Stimulated activated CD4-positive, alpha-beta T cell treated with anti-CD3 and anti-CD28 coated beads, TNF-alpha, amount 100 ng/mL, for 4 hours (primary cell): Measurements from ENCODE around the gene POP4.
"Not testable (repeated sequence)": the region's sequence is repeated elsewhere in the genome, so short reads cannot be mapped to it uniquely, and the experiment has no call there.

Source experiments
- DNase-seq, 3 experiments: peaks; one replicate each; pipeline ENCODE4 v3.0.0-alpha.2; 2020; ENCODE audit warnings: low read depth in 3 of 3

POP4 gene

GRCh38 chr19:29610574-29611271 is 4.6 kb downstream of the POP4 start:
- DNase-seq: peak; percentile 64 to 76 (median 75)

GRCh38 chr19:29612121-29612520 is 6.0 kb downstream of the POP4 start:
- DNase-seq: no peak

- no peak for DNase-seq
Measured at GRCh38 chr19:29612801-29613595, 6.9 kb downstream of the POP4 start.

- no peak for DNase-seq
Measured at GRCh38 chr19:29614046-29614445, 8.0 kb downstream of the POP4 start.

GRCh38 chr19:29614780-29615179 is 8.7 kb downstream of the POP4 start:
- no peak for DNase-seq

- DNase-seq: no peak
Measured at GRCh38 chr19:29615891-29616425, 9.9 kb downstream of the POP4 start.

GRCh38 chr19:29616541-29616940 is 10.5 kb downstream of the POP4 start:
- no peak for DNase-seq

GRCh38 chr19:29617366-29618266 is 11.5 kb downstream of the POP4 start:
- DNase-seq: no peak

GRCh38 chr19:29618434-29618833 is 12.4 kb downstream of the POP4 start:
- DNase-seq: no peak

GRCh38 chr19:29618871-29619270 is 12.8 kb downstream of the POP4 start:
- no peak for DNase-seq

GRCh38 chr19:29620931-29621351 is 14.9 kb downstream of the POP4 start:
- no peak for DNase-seq

- DNase-seq: no peak
Measured at GRCh38 chr19:29622166-29623070, 16.3 kb downstream of the POP4 start.

- DNase-seq: no peak
Measured at GRCh38 chr19:29623726-29624488, 17.8 kb downstream of the POP4 start.

GRCh38 chr19:29624489-29625185 is 18.6 kb downstream of the POP4 start:
- no peak for DNase-seq

GRCh38 chr19:29625186-29625651 is 19.1 kb downstream of the POP4 start:
- DNase-seq: no peak

- no peak for DNase-seq
Measured at GRCh38 chr19:29626386-29626785, 20.3 kb downstream of the POP4 start.

- not testable (repeated sequence) for DNase-seq
Measured at GRCh38 chr19:29626832-29627231, 20.7 kb downstream of the POP4 start.

GRCh38 chr19:29628661-29629385 is 22.7 kb downstream of the POP4 start:
- no peak for DNase-seq
